Fibroblast of villous mesenchyme (primary cell): ENCODE measurements around the gene ELF1. TPM values are rescaled to one million over a fixed set of nuclear protein-coding genes. Genes with fewer than 3 reads are reported as not detected.
"Not testable (repeated sequence)": the region's sequence is repeated elsewhere in the genome, so short reads cannot be mapped to it uniquely, and the experiment has no call there.

ENCODE experiments used
- DNase-seq: peaks from one replicate; pipeline ENCODE4 v3.0.0-alpha.2; 2010; ENCODE audit warnings: low read depth
- H3K4me3 ChIP-seq: 2 replicates; pipeline ENCODE4 v1.5.1; 2011; ENCODE audit warnings: low read depth, mild to moderate bottlenecking, low read length
- total RNA-seq: library from RNA; depleted of rRNA; stranded (reverse); fragments of >200 nt; gene quantifications from 2 replicates; pipeline ENCODE4 v1.2.3, GENCODE V29; 2012
- TF ChIP-seq, protein P1 (sequence below): IDR thresholded peaks from 2 replicates; pipeline ENCODE4 v1.5.1; 2012; ENCODE audit warnings: low read depth, mild to moderate bottlenecking, low read length; ENCODE audit not compliant: insufficient read depth

The ELF1 gene
- total RNA-seq, 1 donor, result 43.6 TPM

DNA sequence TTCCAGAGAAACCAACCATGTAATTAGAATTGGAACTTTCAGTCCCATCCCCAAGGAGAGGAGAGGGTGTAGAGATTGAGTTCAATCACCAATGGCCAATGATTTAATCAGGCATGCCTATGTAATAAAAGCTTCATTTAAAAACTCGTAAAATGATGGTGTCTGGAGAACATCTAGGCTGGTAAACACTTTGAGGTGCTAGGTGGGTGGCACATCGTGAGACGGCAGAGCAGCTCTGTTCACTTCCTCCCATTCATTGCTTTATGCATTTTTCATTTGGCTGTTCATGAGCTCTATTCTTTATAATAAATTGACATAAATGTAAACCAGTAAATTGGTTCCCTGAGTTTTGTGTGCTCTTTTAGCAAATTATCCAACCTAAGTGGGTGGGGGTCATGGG is 90.1 kb downstream of the ELF1 start:
- TF ChIP-seq, protein P1, sequence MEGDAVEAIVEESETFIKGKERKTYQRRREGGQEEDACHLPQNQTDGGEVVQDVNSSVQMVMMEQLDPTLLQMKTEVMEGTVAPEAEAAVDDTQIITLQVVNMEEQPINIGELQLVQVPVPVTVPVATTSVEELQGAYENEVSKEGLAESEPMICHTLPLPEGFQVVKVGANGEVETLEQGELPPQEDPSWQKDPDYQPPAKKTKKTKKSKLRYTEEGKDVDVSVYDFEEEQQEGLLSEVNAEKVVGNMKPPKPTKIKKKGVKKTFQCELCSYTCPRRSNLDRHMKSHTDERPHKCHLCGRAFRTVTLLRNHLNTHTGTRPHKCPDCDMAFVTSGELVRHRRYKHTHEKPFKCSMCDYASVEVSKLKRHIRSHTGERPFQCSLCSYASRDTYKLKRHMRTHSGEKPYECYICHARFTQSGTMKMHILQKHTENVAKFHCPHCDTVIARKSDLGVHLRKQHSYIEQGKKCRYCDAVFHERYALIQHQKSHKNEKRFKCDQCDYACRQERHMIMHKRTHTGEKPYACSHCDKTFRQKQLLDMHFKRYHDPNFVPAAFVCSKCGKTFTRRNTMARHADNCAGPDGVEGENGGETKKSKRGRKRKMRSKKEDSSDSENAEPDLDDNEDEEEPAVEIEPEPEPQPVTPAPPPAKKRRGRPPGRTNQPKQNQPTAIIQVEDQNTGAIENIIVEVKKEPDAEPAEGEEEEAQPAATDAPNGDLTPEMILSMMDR, result no peak
- no peak for DNase-seq
- H3K4me3 ChIP-seq, result no peak overlapping the region

DNA sequence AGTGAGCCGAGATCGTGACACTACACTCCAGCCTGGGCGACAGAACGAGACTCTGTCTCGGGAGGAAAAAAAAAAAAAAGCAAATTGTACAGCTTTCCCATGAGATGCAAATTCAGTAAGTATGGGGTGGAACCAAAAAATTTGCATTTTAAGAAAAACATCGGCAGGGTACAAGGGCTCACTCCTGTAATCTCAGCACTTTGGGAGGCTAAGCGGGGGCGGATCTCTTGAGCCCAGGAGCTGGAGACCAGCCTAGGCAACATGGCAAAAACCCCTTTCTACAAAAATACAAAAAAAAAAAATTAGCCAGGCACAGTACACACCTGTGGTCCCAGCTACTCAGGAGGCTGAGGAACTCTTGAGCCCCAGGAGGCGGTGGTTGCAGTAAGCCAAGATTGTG is 91.2 kb downstream of the ELF1 start:
- DNase-seq, result no peak
- TF ChIP-seq, protein P1, result no peak
- no peak overlapping the region for H3K4me3 ChIP-seq

DNA sequence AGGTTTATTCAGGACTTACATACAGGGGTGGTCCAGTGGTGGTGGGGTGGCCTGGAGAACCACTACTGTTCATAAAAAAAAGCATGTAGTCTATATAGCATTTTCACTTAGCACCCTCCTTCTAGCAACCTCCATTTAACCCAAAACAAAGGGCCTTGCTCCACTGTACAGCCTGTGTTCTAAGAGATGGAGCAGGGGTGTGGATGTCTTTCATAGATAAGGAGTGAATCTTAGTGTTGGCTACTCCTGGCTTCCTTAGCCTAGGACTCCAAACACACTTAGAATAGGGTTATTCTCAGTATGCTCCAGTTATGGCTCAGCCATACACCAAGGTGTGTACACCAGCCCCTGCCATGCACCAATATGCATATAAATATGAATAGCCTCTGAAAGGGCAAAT is 95.2 kb downstream of the ELF1 start:
- no peak overlapping the region for H3K4me3 ChIP-seq
- DNase-seq, result no peak
- TF ChIP-seq, protein P1, result no peak

DNA sequence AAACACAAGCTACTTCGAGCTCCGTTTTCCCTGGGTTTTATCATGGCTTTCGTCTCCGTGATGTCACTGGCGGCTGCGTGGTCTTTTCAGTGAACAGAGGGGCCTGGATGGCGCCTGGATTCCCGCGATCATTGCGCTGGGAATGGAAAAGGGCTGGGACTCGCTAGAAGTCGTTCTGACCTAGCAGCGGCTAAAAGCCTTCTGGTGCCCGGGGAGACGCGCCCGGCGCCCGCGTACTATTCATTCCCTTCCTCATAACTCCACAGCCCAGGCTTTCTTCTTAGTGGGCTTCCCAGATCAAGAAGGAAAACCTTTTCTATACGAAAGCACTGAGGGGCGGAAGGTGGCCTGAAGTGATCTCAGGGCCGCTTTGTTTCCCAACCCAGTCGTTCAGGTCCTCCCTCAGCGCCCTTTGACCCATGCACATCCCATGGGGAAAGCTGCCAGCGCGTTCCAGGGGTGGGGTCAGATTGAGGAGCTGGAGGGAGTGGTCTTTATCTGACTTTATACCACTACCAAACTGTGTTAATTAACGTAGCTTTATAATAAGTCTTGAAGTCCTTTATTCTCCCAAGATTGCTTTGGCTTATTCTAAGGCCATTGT is 96.6 kb downstream of the ELF1 start:
- TF ChIP-seq, protein P1, result no peak
- H3K4me3 ChIP-seq, result no peak overlapping the region
- DNase-seq, result peak; percentile 16

DNA sequence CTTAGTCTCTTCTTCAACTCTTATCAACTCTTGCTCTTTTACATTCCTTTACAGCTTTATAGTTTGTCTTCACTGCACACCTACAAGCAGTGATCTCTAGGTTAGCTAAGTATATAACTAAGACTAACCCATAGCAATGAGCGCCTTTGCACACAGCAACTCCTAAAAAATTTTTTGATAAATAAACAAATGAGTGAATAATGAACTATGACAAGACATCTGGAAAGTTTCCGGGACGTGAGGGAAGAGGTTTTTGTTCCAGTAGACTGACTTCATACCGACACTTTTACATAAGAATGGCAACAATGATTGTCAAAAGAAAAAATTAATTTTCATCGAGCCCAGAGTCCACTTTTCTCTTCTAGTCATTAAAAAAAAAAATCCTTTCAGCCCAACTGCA is 98.3 kb downstream of the ELF1 start:
- peak overlapping the region; percentile 60 for H3K4me3 ChIP-seq
- DNase-seq, result peak; percentile 25
- TF ChIP-seq, protein P1, result no peak

DNA sequence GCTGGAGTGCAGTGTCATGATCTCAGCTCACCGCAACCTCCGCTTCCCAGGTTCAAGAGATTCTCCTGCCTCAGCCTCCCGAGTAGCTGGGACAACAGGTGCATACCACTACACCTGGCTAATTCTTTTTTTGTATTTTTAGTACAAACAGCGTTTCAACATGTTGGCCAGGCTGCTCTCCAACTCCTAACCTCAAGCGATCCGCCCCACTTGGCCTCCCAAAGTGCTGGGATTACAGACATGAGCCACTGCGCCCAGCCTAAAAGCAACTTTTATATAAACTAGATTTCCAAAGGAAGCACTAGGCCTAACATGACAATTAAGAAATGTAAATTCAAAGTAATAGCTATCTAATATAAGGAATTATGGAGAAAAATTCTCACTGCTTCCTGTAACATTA is 99.2 kb downstream of the ELF1 start:
- DNase-seq, H3K4me3 ChIP-seq: not testable (repeated sequence)

DNA sequence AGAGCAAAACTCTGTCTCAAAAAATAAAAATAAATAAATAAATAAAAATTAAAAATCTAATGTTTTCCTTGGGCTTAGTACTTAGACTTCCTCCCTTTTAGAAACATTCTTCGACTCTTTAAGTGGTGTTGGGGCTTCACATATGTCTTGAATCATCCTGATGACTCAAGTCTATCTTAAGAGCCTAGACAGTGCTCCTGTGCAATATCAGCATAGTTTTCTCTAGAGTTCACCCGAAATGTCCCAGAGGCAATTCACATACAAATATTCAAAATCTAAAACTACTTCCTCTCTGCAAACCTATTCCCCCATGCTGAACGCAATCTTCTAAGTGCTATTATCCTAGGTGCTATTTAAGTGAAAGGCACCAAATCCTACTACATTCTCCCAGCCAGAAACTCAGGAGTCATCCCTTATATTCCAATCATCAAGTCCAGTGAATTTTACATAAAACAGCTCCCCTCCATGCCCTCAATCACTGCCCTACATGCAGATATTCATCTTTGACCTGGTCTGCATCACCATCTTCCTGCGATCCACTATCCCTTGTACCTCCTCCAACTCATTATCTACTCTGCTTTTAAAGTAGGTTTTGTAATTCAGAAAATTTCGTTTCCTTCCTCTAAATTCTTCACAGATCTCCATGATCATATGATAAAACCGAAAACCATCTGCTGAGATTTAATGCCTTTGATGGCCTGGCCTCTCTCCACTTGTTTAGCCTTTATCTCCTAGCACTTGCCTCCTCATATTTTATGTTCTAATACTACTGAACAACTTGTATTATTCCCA is 102.7 kb downstream of the ELF1 start:
- TF ChIP-seq, protein P1, result no peak
- no peak overlapping the region for H3K4me3 ChIP-seq
- DNase-seq, result peak; percentile 51

DNA sequence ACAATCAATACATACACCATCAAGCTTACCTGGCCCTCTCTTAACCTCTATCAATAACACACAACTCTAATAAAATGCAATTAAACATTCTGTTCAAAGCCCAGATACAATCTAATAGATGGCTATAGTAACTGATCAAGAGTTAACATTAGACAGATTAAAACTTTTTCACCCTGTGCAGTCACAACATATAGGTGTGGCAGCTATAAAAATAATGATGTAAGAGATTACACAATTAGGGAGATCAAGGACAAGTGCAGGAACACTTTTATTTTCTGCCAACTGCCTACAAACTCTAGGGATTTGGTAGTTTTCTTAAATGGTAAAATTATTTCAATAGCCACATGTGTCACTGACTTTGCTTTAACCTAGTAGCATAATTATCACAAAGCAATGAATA is 104.3 kb downstream of the ELF1 start:
- not testable (repeated sequence) for H3K4me3 ChIP-seq, DNase-seq
